HCT116 (cell line): ENCODE measurements around the gene ARHGEF40.

Source experiments
- ATF3 ChIP-seq: IDR thresholded peaks from 2 replicates; pipeline ENCODE4 v1.6.1; 2012
- TF ChIP-seq, protein P1 (sequence below), 3 experiments: fragments of 200-600 bp in 1 of 3; sonication (generic) in 1 of 3; IDR thresholded peaks in 2 of 3; conservative IDR thresholded peaks in 1 of 3; 2 replicates each; pipeline ENCODE4 v1.5.1; 2012 to 2017; ENCODE audit warnings: low read depth in 2 of 3, low read length in 2 of 3, antibody characterized with exemption in 1 of 3, borderline replicate concordance in 1 of 3, control low read depth in 1 of 3, mild to moderate bottlenecking in 1 of 3, mixed read lengths in 1 of 3, mixed run types in 1 of 3, moderate library complexity in 1 of 3; ENCODE audit not compliant: insufficient read depth in 1 of 3

- TF ChIP-seq, protein P1, sequence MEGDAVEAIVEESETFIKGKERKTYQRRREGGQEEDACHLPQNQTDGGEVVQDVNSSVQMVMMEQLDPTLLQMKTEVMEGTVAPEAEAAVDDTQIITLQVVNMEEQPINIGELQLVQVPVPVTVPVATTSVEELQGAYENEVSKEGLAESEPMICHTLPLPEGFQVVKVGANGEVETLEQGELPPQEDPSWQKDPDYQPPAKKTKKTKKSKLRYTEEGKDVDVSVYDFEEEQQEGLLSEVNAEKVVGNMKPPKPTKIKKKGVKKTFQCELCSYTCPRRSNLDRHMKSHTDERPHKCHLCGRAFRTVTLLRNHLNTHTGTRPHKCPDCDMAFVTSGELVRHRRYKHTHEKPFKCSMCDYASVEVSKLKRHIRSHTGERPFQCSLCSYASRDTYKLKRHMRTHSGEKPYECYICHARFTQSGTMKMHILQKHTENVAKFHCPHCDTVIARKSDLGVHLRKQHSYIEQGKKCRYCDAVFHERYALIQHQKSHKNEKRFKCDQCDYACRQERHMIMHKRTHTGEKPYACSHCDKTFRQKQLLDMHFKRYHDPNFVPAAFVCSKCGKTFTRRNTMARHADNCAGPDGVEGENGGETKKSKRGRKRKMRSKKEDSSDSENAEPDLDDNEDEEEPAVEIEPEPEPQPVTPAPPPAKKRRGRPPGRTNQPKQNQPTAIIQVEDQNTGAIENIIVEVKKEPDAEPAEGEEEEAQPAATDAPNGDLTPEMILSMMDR (IDR thresholded peaks at IDR 0.05 in 2 of 3, conservative IDR thresholded peaks at IDR 0.05 in 1 of 3; ENCODE audit: borderline replicate concordance in 1 of 3, insufficient read depth in 1 of 3, low read depth in 2 of 3, low read length in 2 of 3) = no peak
- no peak for TF ChIP-seq ATF3
These were observed 31.4 kb upstream of the ARHGEF40 start for GRCh38 chr14:21038441-21039422.
